Suprapubic skin (tissue), 4 donors: Measurements from ENCODE around the gene GRIN1. TPM values are rescaled to one million over a fixed set of nuclear protein-coding genes. Genes with fewer than 3 reads are reported as not detected.
"Not testable (repeated sequence)": the region's sequence is repeated elsewhere in the genome, so short reads cannot be mapped to it uniquely, and the experiment has no call there.

Experiments
- DNase-seq, 2 donors: peaks; one replicate each; pipeline ENCODE4 v3.0.0-alpha.2; 2019; ENCODE audit warnings: low spot score in 2 of 2
- H3K27ac ChIP-seq: fragments of 200-600 bp; sonication (generic); one replicate; pipeline ENCODE4 v1.5.1; 2019
- H3K27me3 ChIP-seq: fragments of 200-600 bp; sonication (generic); one replicate; pipeline ENCODE4 v1.5.1; 2019
- H3K36me3 ChIP-seq: fragments of 200-600 bp; sonication (generic); one replicate; pipeline ENCODE4 v1.5.1; 2019
- H3K4me1 ChIP-seq: fragments of 200-600 bp; sonication (generic); one replicate; pipeline ENCODE4 v1.5.1; 2019
- H3K4me3 ChIP-seq: fragments of 200-600 bp; sonication (generic); one replicate; pipeline ENCODE4 v1.5.1; 2019; ENCODE audit warnings: mild to moderate bottlenecking
- H3K9me3 ChIP-seq: fragments of 200-600 bp; sonication (generic); one replicate; pipeline ENCODE4 v1.5.1; 2019
- EP300 ChIP-seq: sonication (generic); formaldehyde crosslinking; IDR thresholded peaks from one replicate; pipeline ENCODE4 v1.6.1; 2017; ENCODE audit warnings: antibody characterized with exemption
- POLR2A ChIP-seq, 2 donors: fragments of 450-650 bp; IDR thresholded peaks; one replicate each; pipeline ENCODE4 v1.6.1; 2017; ENCODE audit warnings: antibody characterized with exemption in 2 of 2, mild to moderate bottlenecking in 2 of 2, moderate library complexity in 2 of 2
- POLR2AphosphoS5 ChIP-seq, 3 donors: sonication (generic); formaldehyde crosslinking; IDR thresholded peaks; one replicate each; pipeline ENCODE4 v1.6.1; 2017; ENCODE audit warnings: antibody characterized with exemption in 3 of 3
- WGBS: methylation state at CpG from one replicate; pipeline ENCODE4 v1.1.5; 2018; 5-methylcytosine and 5-hydroxymethylcytosine counted together
- total RNA-seq, 4 donors: library from RNA; depleted of rRNA; stranded (reverse); fragments of >200 nt; gene quantifications; one replicate each; pipeline ENCODE4 v1.1.0, GENCODE V29; 2016
- TF ChIP-seq, protein P1 (sequence below), 2 donors: fragments of 200-600 bp in 1 of 2; fragments of 450-650 bp in 1 of 2; sonication (generic) in 1 of 2; IDR thresholded peaks; one replicate each; pipeline ENCODE4 v1.5.1; 2016 to 2019; ENCODE audit warnings: antibody characterized with exemption in 2 of 2, mild to moderate bottlenecking in 1 of 2, moderate library complexity in 1 of 2

The GRIN1 gene
- total RNA-seq, 4 donors from 2014 or later, result 0.16 to 0.25 (median 0.16) TPM; not detected in 1

DNA sequence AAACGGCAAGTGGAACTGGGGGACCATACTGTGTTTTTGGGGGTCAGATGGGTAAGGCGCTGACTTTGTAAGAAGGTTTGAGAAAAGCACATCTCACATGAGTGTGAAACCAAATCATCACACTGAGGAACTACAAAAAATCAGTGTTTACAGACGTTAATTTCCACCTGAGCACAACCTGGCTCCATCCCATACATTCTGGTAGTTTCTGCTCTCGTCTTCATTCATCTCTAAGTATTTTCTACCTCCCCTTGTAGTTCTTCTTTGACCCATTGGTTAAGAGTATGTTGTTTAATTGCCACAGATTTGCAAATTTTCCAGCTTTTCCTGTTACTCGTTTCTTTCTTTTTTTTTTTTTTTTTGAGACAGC, 15.5 kb upstream of the GRIN1 start:
- TF ChIP-seq POLR2AphosphoS5 (IDR thresholded peaks at IDR 0.05) (no peak), POLR2A (IDR thresholded peaks at IDR 0.05) (no peak), EP300 (no peak)
- TF ChIP-seq, protein P1, sequence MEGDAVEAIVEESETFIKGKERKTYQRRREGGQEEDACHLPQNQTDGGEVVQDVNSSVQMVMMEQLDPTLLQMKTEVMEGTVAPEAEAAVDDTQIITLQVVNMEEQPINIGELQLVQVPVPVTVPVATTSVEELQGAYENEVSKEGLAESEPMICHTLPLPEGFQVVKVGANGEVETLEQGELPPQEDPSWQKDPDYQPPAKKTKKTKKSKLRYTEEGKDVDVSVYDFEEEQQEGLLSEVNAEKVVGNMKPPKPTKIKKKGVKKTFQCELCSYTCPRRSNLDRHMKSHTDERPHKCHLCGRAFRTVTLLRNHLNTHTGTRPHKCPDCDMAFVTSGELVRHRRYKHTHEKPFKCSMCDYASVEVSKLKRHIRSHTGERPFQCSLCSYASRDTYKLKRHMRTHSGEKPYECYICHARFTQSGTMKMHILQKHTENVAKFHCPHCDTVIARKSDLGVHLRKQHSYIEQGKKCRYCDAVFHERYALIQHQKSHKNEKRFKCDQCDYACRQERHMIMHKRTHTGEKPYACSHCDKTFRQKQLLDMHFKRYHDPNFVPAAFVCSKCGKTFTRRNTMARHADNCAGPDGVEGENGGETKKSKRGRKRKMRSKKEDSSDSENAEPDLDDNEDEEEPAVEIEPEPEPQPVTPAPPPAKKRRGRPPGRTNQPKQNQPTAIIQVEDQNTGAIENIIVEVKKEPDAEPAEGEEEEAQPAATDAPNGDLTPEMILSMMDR (IDR thresholded peaks at IDR 0.05), result no peak
- no peak for DNase-seq
- no peak overlapping the region for H3K4me3 ChIP-seq
- peaks cover 22% of the 10 kb centered on the region for H3K4me1 ChIP-seq
- 79% methylated on average over 5 of the region's 5 CpGs for WGBS
- no peaks in the 10 kb centered on the region for H3K36me3 ChIP-seq
- no peak overlapping the region for H3K27ac ChIP-seq
- no peaks in the 10 kb centered on the region for H3K9me3 ChIP-seq
- H3K27me3 ChIP-seq, result no peaks in the 10 kb centered on the region

DNA sequence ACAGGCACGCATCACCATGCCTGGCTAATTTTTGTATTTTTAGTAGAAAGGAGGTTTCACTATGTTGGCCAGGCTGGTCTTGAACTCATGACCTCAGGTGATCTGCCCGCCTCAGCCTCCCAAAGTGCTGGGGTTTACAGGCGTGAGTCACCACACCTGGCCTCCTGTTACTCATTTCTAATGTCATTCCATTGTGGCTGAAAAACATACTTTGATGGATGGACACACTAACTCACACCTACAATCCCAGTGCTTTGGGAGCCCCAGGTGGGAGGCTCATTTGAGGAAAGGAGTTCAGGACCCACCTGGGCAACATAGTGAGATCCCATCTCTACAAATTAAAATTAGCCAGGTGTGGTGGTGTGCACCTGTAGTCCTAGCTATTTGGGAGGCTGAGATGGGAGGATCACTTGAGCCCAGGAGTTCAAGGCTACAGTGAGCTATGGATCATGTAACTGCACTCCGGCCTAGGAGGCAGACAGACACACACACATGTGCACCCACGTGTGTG, 14.9 kb upstream of the GRIN1 start:
- not testable (repeated sequence) for H3K27me3 ChIP-seq, H3K4me3 ChIP-seq, DNase-seq, H3K27ac ChIP-seq, H3K9me3 ChIP-seq, H3K36me3 ChIP-seq
- 95% methylated on average over 3 of the region's 5 CpGs for WGBS
- H3K4me1 ChIP-seq, result peaks cover 27% of the 10 kb centered on the region

DNA sequence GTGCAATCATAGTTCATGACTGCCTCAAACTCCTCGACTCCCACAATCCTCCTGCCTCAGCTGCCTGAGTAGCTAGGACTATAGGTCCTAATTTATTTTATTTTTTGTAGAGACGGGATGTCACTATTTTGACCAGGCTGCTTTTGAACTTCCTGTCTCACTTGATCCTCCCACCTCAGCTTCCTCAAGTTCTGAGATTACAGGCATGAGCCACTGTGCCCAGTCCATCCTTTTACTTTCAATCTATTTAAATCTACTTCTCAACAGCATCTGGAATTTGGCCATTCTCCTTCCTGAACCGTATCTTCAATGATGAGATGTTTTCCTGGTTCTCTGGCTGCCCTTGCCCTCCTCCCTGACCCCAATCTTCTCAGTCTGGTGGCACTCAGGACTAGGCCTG, 12.2 kb upstream of the GRIN1 start:
- Histone ChIP-seq H3K27ac (no peak overlapping the region), H3K9me3 (no peaks in the 10 kb centered on the region), H3K36me3 (no peaks in the 10 kb centered on the region), H3K27me3 (peaks cover under 1% of the 10 kb centered on the region), H3K4me1 (peaks cover 38% of the 10 kb centered on the region), H3K4me3 (peak overlapping the region; percentile 76)
- DNase-seq, result no peak
- TF ChIP-seq, protein P1 (IDR thresholded peaks at IDR 0.05), result no peak
- TF ChIP-seq EP300 (no peak), POLR2AphosphoS5 (IDR thresholded peaks at IDR 0.05) (no peak), POLR2A (IDR thresholded peaks at IDR 0.05) (no peak)
- 62% methylated on average over 3 of the region's 3 CpGs for WGBS

DNA sequence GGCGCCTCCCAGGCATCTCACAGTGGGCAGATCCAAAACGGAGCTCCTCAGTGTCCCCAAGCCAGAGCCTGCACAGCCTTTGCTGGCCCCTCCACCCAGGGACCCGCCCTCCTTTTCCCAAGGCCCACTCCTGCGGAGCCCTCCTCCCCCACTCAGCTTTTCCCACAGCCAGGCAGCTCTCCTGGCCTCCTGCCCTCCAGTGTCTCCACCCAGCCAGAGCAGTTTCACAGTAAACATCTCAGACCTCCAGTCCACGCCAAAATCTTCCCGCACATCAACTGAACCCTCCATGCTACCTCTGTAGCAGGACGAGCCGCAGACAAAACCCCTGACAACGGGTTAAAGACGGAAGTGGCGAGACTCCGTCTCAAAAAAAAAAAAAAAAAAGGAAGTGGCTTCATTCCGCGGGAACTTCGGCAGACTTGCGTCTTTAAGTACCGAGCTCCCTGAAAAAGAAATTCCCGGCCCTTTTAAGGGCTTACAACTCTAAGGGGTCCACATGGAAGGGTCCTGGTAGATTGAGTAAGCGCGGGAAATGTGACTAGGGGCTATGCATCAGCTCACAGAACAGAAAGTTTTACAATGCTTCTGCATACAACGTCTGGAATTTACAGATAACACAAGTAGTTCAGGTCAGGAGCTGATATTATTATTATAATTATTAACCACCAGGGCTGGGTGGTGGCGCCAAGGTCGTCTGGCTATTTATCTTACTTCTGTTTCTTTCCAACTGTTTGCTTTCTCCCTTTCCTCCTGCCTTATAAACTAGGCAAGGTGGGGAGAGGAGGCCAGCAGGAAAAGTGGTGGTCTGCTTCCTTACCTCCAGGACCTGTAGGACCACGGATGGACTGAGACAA, 11.4 kb upstream of the GRIN1 start:
- no peak overlapping the region for H3K27ac ChIP-seq
- peaks cover 4% of the 10 kb centered on the region for H3K27me3 ChIP-seq
- no peaks in the 10 kb centered on the region for H3K9me3 ChIP-seq
- no peaks in the 10 kb centered on the region for H3K36me3 ChIP-seq
- 55% methylated on average over 24 of the region's 24 CpGs for WGBS
- DNase-seq, result no peak
- H3K4me3 ChIP-seq, result peak overlapping the region; percentile 76
- peaks cover 37% of the 10 kb centered on the region for H3K4me1 ChIP-seq
- TF ChIP-seq EP300, result no peak
- no peak for TF ChIP-seq POLR2AphosphoS5 (IDR thresholded peaks at IDR 0.05)
- no peak for TF ChIP-seq POLR2A (IDR thresholded peaks at IDR 0.05)
- TF ChIP-seq, protein P1 (IDR thresholded peaks at IDR 0.05), result no peak

DNA sequence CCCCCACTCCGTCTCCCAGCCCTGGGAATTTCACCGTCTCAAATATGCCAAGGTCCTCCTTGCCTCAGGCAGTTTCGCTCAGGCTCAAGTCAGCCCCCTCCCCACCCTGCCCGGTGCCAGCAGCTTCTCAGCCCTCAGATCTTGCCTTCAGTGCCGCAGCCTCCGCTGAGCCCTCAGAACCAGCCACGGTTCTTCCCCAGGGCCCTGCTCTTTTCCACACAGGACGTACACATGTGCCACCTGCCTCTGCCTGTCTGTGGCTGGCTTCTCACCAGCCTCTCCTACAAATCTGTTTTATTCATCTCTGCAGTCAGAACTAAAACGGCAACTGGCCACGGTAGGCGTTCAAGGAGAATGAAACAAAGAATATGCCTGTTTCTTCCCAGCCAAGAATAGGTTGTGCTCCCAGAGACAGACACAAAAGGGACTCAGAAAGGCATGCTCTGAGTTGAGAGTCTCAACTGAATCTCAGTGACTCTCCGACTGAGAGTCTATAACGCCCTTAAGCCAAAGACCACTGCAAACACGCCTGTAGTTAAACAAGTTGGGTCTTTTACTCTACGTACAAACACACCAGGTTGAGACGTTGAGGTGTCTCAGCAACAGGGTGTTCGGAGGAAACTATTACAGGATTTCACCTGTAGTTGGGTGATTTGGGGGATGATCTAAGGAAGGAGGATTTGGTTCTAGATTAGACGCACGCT, 10.6 kb upstream of the GRIN1 start:
- peaks cover 37% of the 10 kb centered on the region for H3K4me1 ChIP-seq
- peaks cover 9% of the 10 kb centered on the region for H3K27me3 ChIP-seq
- H3K27ac ChIP-seq, result peak overlapping the region; percentile 64
- DNase-seq, result no peak
- no peaks in the 10 kb centered on the region for H3K36me3 ChIP-seq
- WGBS, result 54% methylated on average over 19 of the region's 19 CpGs
- H3K4me3 ChIP-seq, result peak overlapping the region; percentile 76
- no peaks in the 10 kb centered on the region for H3K9me3 ChIP-seq
- TF ChIP-seq, protein P1 (IDR thresholded peaks at IDR 0.05), result no peak
- TF ChIP-seq EP300 (no peak), POLR2AphosphoS5 (IDR thresholded peaks at IDR 0.05) (no peak), POLR2A (IDR thresholded peaks at IDR 0.05) (no peak)
